ENCODE results near the gene RPS19BP1.

RPS19BP1 gene, protein sequence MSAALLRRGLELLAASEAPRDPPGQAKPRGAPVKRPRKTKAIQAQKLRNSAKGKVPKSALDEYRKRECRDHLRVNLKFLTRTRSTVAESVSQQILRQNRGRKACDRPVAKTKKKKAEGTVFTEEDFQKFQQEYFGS

DNA sequence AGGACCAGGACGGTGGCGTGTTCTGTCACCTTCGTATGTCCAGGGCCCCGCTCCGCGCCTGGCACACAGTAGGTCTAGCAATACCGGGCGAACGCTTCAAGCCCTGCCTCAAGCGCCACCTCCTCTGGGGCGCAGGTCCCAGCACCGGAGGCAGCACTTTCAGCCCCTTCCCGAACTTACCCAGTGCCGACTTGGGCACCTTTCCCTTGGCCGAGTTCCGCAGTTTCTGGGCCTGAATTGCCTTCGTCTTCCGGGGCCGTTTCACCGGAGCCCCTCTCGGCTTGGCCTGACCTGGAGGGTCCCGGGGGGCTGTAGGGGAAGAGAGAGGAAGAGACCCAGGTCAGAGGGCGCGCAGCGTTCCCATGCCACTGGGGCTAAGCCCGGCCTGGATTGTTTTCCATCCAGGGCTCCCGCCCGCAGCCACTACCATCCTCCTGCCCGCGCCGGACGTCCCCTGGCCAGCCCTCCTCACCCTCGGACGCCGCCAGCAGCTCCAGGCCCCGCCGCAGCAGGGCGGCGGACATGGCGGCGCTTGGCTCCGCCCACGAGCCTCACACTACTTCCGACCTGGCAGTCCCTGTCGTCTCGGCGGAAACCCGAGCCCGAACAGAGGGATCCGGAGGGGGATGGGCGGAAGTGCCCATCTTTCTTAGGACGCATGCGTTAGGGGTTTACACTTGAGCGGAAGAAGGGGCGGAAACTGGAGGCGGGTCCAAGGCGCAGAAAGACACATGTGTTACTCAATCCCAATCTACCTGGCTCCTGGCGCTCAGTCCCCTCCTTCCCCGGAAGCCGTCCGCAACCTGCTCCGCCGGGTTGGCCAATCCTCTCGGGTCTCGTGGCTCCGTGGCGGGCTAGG, at the start of gene RPS19BP1:
RPS19BP1 (minus strand) TSS at position 534 of the 859 bp plus-strand sequence; CDS start at position 524, 10 bp downstream.
- peak; percentile 99 for DNase-seq

DNA sequence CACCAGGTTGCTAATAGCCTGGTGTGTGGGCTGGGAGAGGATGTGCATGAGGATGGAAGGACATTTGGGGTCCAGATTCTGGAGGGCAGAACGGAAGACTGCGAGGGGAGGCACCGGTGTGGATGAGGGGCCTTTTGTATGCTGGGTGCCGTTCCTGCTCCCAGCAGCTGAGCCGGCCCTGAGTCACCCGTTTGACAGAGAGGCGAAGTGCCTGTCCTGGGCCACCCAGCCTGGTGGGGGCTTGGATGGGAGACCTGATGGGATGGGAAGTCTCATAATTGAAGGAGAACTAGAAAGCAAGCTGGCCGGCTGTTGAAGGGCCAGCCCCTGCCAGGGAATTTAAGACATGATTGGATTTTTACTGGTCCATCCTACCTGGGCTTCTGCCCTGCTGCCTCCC, 48.8 kb upstream of the RPS19BP1 start:
- no peak for DNase-seq

DNA sequence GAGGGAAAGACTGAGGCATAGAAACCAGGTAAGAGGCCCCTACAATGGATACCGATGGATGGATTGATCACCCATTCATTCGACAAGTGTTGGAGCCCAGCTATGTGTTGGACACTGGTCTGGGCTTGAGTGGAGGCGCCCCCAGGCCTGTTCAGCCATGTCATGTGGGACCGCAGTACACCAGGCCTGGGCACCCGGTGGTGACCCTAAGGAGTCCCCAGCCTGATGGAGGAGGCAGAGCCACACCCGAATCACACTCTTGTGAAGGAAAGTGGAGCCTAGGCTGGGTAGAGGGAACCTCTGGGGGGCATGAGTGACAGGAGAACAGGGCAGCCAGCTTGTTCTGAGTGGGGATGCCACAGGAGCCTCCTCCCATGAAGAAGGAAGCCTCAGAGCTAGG, 48.2 kb upstream of the RPS19BP1 start:
- DNase-seq = no peak

DNA sequence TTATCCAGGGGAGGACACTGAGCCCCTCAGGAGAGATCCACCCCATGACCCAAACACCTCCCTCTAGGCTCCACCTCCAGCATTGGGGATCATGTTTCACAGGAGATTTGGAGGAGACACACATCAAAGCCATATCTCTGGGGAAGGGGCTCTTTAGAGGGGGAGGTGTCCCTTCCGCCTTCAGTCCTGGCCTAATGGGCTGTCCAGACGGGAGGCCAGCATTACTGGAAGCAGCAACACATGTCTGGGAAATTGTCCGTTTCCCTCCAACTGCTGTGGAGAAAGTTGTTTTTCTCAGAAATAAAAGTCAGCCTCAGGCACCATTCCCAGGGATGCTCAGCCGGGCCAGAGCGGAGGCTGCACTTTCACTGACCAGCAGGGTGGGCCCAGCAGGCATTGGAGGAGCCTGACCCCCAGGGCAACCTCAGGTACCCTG, 47.5 kb upstream of the RPS19BP1 start:
- DNase-seq = no peak

DNA sequence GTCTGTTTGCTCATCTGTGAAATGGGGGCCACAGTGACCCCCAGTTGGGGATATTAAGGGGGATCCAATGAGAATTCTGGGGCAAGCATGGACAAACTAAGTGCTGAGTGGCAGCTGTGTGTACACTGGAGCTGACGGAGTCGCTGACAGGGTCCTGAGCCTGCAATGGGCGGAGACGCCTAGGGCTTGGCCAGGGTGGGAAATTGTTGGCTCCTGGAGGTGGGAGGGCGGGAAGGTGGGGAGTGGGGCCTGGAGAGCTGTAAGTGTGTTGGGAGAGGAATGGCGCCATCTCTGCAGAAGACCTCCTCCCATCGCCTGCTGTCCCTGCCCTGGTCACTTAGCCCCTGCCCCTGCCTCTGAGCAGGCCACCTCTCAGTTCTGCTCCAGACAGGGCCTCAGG, 45.4 kb upstream of the RPS19BP1 start:
- DNase-seq = no peak

DNA sequence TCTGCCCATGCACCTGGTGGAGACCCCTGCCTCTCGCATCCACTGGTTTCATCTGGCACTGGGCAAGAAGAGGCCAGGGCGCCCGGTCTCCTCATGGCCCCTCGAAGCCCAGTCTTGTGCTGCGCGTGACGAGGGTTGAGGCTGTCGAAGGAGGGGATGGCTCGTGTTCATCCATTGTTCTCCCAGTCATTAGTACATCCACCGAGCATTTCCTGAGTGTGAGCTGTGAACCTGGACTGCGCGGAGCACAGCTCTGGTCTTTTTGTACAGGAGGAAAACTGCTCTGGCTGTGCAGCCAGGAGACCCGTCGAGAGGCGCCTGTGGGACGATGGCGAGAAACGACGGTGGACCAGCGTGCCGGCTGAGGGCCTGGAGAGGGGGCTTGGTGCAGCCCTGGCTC, 44.8 kb upstream of the RPS19BP1 start:
- no peak for DNase-seq

DNA sequence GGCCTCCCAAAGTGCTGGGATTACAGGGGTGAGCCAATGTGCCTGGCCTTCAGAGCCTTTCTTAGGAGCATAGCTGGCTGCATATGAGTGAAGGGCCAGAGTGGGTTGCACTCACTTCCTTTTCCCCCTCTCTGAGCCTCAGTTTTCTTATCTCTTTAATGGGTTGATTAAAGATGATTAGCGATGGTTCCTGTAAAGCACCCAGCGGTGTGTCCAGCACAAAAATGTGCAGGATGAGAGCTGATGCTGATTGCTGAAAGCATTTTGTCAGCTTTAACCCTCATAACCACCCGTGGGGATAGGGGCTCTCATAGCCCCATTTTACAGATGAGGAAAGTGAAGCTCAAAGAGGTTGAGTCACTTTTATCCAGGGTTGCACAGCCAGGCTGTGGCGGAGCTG, 43.5 kb upstream of the RPS19BP1 start:
- no peak for DNase-seq

DNA sequence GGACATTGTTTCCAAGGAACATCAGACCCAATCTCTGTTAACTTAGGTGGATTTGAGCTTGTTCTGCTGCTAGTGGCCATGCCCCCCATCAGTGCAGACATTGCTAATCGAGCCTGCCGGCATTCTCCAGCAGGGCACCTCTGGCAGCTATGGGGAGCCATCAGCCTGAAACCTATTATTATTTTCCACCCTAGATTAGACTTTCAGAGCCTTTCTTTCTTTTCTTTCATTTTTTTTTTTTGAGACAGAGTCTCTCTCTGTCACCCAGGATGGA, 42.9 kb upstream of the RPS19BP1 start:
- DNase-seq = no peak

DNA sequence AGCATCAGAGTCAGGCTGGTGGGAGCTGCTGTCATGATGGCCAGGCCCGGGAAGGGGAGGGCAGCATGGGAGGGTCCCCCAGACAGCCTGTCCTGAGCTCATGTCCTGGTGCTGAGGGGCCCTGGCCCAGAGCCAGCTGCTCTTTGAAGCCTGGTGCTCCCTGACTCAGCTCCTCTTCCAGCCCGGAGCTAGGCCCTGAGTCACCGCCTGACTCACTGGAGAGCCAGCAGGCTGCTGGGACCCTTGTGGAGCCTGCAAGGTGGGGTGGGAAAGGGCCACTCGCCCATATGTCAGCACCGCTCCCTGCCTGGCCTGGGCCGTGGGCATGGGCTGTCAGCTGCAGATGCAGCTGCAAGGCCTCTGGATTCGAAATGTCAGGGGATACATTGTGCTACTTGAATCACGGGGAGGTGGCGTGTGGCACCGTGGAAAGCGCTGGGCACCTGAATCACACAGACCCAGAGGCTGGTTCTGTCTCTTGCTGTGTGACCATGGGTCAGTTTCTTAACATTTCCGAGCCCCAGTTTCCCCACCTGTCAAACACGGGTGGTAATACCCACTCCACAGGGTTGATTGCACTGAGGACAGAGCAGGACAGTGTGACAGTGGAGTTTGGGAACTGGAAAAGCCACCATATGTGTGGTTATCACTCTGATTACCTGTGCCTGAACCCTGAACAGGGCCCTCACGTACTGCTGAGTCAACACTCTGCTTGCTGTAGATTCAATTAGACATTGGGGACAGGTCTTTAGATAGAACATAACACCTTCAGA, 42.4 kb upstream of the RPS19BP1 start:
- no peak for DNase-seq

DNA sequence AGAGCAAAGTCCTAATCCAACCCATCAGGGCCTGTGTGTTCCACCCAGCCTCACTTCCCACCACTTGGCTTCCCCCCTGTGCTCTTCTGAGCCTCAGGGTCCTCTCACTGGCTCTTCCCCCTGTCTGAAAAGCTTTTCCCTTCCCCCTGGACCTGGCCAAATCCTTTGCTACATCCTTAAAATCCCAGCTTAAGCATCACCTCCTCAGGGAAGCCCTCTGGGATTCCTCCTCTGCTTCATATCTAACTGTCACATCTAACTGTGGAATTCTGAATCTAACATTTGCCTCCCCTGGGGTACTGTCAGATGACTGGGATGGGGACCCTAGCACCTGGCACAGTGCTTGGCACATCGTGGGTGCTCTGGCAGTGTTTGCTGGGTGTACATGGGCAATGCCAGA, 39.0 kb upstream of the RPS19BP1 start:
- DNase-seq = no peak

DNA sequence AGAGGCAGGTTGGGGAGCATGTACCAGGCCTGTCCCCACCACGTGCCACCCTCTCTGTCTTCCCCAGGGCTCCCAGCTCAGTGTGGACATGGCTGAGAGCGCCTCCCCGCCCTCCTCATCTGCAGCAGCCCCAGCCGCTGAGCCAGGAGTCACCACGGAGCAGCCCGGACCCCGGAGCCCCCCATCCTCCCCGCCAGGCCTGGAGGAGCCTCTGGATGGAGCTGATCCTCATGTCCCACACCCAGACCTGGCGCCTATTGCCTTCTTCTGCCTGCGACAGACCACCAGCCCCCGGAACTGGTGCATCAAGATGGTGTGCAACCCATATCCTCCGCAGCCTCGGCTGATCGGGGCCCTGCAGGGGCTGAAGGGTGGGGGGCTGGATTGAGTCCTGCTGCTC, 38.1 kb upstream of the RPS19BP1 start, which contains the start of gene CACNA1I:
CACNA1I (plus strand) TSS at position 89 of the 400 bp plus-strand sequence; CDS start at position 89, 0 bp downstream.
- DNase-seq = no peak

DNA sequence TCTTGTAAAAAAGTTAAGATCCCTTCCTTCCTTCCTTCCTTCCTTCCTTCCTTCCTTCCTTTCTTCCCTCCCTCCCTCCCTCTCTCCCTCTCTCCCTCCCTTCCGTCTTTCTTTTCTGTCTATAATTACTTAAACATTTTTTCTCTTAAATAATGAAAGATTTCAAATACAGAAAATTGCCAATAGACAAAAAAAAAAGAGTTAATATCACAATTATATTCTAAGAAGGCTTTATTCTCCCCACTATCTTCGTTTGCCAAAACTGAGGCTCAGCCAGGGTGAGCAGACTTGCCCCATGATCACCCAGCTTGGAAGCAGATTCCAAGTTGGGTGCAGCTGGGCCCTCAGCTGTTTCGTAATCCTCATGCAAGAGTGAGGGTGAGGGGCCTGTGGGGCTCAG, 37.7 kb upstream of the RPS19BP1 start:
- DNase-seq = no peak

DNA sequence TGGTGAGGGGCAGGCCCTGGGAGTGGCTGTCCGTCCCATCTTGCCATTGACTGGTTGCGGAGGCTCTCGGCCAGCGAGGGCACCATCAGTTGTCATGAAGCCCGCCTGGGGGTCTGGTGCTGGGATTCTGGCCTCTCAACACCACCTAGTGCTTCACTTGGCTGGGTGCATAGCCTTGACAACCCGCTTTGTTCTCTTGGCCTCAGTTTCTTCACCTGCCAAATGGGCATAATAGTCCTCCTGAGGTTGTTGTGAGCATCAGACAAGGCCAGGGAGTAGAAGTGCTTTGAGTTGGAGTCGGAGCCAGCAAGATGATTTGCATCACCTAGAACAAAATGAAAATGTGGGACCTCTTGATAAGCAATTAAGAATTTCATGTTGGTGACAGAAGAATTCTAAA, 36.5 kb upstream of the RPS19BP1 start:
- DNase-seq = no peak

DNA sequence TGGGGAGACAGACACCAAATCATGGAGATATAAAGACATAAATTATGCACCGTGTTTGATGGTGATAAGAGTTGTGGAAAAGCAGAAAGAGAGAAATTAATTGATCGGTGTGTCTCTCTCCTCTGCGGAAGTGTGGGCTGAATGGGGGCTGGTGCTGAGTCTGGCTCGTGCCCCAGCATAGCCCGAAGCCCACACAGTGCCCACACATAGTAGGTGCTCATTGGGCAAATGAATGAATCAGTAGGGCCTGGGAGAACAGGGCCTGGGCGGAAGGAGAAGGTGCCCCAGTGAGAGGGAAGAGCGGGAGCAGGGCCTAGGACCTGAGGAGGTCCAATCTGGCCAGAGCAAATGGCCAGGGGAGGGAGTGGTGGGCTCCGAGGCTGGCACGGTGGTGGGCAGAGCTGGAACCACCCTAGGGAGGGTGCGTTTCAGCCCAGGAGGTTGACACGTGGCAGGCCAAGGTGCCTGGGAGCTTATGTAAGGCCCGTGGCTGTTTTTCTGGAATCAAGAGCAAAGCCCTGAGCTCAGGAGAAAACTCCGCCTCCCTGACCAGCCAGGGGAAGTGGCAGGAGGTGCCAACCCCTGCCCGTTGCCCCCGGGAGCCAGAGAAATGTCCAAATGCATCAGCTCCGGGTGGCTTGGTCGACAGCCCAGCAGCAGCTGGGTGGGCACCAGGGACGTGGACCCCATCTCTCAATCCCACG, 35.9 kb upstream of the RPS19BP1 start:
- no peak for DNase-seq

DNA sequence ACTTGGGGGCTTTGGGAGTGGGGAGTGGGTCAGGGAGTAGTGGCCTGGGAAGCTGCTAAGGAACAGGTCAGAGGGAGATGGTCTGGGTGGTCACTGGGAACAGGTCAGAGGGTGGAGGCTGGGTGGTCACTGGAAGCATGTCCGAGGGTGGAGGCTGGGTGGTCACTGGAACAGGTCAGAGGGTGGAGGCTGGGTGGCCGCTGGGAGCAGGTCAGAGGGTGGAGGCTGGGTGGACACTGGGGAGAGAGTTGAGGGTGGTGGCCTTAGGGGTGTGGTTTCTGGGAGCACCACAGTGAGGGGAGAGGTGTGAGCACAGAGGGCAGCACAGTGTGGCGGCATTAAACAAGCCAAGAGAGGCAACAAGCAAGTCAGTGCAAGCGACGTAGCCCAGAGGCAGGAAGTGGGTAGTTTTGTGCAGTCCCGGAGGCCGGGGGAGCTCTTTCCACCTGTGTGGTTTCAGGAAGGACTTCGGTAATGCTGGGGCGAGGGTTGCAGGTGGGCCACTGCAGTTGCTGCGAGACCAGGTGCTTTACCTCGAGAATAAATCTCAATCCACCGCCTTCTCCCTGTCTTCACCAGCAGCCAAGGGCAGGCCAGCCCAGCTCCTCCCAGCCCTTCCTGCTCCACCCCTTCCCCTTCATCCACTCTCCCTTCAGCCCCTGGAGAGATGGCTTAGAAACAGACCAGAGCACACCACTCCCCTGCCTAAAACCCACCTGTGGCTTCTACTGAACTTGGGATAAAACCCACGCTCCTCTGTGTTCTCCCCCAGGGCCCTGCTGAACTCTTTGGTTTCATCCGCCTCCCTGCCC, 34.8 kb upstream of the RPS19BP1 start:
- DNase-seq = no peak

DNA sequence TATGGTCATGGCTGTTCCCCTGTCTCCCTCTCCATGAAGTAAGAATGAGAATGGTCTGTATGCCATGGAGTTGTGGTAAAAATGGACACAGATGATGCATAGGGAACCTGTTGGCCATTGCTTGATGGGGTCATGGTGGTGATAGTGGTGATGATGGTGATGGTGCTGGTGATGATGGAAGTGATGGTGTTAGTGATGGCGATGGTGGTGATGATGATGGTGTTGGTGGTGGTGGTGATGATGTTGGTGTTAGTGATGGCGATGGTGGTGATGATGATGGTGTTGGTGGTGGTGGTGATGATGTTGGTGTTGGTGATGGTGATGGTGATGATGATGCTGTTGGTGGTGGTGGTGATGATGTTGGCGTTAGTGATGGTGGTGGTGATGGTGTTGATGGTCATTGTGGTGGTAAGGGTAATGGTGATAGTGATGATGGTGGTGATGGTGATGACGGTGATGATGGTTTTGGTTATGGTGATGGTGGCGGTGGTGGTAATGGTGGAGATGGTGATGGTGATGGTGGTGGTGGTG, 32.9 kb upstream of the RPS19BP1 start:
- no peak for DNase-seq

DNA sequence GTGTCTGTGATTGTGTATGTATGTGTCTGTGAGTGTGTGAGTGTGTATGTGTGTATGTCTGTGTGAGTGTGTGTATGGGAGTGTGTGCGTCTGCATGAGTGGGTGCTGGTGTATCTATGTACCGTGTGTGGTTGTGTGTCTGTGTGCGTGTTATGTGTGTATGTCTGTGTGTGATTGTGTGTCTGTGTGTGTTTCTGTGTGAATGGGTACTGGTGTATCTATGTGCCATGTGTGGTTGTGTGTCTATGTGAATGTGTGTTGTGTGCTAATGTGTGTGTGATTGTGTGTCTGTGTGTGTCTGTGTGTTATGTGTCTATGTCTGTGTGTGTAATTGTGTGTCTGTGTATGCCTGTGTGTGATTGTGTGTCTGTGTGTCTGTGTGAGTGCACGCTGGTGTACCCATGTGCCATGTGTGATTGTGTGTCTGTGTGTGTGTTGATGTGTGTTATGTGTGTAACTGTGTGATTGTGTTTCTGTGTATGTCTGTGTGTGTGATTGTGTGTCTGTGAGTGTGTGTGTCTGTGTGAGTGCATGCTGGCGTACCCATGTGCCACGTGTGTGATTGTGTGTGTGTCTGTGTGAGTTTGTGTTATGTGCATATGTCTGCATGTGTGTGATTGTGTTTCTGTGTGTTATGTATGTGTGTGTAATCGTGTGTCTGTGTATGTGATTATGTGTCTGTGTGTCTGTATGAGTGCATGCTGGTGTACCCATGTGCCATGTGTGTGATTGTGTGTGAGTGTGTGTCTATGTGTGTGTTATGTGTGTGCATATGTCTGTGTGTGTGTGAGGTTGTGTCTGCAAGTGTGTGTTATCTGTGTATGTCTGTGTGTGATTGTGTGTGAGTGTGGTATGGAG, 31.3 kb upstream of the RPS19BP1 start:
- no peak for DNase-seq

DNA sequence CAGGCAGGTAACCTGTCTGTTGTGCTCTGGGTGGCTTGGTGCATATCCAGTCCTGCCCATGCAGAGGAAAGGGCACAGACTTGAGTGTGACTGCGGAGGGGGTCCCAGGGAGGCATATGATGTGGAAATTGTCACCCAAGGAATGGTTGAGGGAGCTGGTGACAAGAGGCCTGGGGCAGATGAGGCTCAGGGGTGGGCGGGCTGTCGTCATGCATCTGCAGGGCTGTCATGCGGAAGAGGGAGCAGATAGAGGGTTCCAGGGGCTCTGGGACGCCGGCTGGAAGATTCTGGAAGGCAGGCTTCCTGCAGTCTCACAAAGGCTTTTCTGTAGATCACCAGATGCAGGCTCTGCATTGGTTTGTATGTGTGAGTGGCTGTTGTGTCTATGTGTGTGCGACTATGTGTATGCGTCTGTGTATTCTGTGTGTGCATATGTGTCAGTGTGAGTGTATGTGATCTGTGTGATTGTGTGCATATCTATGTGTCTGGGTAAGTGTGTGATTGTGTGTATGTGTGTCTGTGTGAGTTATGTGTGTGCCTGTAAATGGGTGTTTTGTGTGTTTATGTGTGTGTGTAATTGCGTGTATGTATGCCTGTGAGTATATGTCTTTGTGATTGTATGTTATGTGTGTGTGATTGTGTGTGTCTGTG, 30.4 kb upstream of the RPS19BP1 start:
- no peak for DNase-seq

DNA sequence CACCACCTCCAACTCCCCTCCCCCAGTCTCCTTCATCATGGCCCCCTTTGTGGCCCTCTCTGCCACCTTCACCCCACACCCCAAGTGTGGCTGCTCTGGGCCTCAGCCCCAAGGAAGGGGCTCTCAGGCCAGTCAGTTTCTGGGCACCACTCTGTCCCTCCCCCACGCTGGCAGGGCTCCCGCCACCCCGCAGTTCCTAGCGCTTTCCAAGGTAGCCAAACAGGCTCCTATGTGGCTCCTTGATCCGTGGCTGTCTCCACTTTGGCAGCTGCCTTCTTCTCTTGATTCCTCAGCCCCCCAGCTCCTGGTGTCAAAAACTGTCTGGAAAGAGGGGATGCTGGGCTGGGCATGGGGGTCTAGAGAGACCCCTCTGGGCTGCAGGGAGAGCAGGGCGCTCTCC, 27.6 kb upstream of the RPS19BP1 start:
- no peak for DNase-seq

DNA sequence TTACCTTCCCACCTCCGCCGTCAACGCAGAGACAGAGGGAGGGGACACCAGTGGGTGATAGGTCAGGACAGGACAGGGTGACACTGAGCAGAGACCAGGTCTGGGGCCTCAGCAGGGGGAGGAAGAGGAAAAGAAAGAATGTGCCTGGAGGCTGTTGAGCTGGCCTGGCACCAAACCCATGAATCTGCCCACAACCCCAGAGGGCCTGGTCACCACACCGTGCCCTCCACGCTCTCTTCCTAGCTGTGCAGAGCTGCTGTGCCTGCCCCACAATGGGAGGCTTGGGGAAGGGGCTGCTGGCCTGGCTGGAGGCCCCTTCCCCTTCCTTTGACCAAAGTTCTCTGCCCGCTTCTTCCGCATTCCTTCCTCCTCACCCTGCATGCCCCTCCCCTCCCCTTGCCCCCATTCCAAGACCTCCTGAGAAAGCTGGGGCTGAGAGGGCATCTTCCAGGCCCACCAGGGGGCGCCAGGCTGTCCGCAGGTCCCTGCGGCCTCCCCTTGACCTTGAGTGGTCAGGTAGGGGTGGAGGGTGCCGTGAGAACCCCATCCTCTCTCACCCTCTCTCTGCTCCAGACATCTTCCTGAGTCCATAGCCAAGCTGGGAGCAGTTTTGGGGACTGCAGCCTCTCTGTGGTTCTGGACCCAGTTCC, 27.0 kb upstream of the RPS19BP1 start:
- no peak for DNase-seq
